Caki2 (cell line): ENCODE measurements around the gene IGF2R. TPM values are rescaled to one million over a fixed set of nuclear protein-coding genes. Genes with fewer than 3 reads are reported as not detected.

Source experiments
- DNase-seq: peaks from one replicate; pipeline ENCODE4 v3.0.0-alpha.2; 2015; ENCODE audit warnings: low read depth
- in situ Hi-C: cut with HindIII; loops from 2 replicates; pipeline ENCODE4 v1.10.0; 2016; ENCODE audit warnings: low sequenced_read_pairs, low pct_unique_long_range_greater_than_20kb, mixed read lengths
- total RNA-seq: library from RNA; depleted of rRNA; stranded (reverse); fragments of >200 nt; shearing (Covaris generic); gene quantifications from 2 replicates; pipeline ENCODE4 v1.2.3, GENCODE V29; 2014; ENCODE audit warnings: low replicate concordance

IGF2R gene
- total RNA-seq, 1 experiment from 2014 or later, result 58.9 TPM

DNA sequence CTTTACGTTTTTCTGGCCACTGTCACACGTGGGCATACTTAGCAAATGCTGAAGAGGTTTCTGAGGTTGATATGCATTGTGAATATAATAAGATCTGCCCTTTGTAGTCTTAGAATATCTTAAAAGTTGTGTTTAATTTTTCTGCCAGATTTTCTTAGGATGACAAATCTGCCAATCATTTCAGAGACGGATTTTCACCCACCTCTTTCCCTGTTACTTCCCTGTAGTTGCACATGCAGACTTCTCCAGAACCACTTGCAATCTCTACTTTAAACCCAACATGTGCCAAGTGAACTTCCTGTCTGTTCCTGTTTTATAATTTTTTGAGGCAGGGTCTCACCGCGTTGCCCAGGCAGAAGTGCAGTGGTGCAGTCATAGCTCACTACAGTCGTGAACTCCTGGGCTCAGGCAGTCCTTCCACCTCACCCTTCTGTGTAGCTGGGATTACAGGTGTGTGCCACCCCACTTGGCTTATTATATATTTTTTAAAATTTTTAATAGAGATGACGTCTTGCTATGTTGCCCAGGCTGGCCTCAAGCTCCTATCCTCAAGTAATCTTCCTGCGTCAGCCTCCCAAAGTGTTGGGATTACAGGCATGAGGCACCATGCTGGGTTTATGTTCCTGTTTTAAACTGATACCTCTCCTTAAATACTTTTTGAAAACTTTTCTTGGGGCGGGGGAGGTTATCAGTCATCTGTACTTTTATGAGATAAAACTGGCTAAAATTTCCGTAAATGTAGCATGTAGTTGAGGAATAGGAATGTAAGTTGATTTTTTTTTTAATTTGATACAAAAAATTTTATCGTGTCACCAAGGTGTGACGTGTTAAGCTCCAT lies 2.7 kb downstream of the IGF2R start:
- no peak for DNase-seq
- in situ Hi-C loops, result no loop called here

DNA sequence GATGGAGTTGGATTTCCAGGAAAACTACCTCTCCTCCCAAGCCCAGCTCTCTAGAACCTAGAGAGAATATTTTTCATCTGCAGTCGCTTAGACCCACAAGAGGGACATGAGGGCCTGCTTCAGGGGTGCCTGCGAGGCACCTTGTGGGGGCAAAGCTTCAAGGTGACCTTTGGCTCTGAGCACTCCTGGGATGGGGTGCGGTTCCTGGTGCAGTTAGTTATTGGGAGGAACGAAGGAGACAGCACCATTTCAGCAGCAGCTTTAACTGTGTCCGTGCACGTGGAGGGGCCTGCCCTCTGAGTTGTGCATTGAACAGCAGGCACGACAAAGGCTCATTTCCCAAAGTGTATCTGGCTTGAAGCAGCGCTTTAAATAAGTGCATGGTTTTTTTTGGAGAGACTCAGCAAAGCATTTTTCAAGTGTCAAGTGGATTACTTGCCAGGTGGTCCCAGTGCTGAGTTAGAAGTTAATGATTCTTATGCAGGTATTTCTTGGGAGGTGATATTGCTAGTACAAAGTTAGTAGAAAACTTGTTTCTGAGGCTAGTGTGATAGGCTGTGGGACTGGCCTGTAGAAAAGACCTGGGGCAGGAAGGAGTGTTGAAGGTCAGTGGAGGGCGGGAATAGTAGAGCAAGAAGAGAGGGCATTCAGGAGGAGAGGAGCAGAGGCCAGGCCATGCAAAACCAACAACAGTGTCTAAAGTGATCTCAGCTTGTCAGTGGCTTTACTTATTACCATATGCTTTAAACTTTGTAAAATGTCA lies 3.8 kb downstream of the IGF2R start:
- DNase-seq, result no peak
- in situ Hi-C loops, result no loop called here

DNA sequence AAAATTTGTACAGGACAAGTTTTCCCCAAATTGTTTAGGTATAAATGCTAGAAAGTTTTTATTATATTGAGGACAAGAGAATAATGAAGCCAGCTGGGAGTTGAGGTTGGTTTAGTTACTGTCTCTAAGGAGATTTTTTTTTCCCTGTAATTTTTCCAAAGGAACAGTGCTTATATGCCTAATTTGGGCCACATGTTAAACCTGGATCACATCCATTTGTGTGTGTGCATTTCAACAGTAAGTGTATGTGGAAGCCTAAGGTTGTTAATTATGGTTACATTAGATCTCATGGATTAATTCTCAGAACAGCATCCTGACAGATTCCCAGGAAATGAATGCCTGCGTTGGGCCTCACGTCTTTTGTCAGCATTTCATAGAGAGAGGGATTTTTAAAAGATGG lies 4.5 kb downstream of the IGF2R start:
- no peak for DNase-seq
- in situ Hi-C loops, result no loop called here

DNA sequence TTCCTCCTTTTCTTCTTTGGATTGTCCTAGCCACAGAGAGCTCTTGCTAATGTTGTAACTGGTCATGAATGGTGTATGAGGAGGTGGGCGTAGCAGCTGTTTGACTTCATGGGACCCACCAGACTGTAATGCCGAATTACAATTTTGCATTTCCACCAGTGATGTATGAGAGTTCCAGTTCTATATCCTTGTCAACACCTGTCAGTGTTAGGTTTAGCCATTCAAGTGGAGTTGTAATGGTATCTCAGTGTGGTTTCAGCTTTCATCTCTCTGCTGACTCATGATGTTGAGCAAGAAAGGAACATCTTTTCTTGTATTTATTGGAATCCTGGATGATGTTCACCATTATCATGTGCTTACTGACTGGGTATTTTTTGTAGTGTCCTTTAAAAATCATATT lies 5.1 kb downstream of the IGF2R start:
- in situ Hi-C loops, result no loop called here
- peak; percentile 48 for DNase-seq

DNA sequence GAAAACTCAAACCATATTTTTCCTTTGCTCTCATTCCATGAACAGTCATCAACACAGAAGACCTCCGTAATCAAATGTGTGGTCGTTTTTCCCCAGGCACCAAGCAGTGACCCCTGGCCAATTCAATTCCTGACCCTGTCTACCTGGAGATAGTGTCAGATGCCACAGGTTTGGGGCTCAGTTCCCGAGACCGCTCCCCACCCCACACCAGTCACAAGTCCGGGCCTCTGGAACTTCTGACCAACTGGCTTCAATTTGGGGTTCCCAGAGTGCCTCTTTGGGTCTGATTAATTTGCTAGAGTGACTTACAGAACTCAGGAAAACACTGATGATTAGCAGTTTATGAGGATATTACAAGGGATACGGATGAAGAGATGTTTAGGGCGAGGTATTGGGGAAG lies 6.0 kb downstream of the IGF2R start:
- in situ Hi-C loops, result no loop called here
- DNase-seq, result no peak

DNA sequence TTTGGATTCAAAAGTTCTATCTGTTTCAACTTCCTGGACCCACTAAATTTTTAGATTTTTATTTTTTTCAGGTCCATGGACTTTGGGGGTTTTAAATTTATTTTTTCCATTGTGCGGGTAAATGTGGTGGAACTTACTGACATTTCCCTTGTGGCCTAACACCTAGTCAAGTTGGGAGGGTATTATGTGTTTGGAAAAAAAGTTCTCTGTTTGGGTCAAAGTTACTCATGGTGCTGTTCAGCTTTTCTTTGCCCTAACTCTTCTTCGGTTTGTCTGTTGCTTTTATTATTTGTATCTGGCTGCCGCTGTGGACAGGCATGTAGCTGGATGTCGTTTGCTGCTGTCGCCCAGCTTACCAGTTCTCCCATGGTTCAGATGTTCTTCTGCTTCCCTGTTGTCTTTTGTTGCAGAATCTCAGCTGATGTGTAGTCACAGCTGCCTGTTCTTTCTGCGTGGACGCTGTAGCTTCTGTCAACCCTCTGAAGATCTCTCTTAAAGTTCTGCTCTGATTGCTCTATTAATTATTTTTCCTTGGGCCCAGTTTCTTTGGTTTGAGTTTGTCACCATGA lies 7.9 kb downstream of the IGF2R start:
- no peak for DNase-seq
- in situ Hi-C loops, result no loop called here

DNA sequence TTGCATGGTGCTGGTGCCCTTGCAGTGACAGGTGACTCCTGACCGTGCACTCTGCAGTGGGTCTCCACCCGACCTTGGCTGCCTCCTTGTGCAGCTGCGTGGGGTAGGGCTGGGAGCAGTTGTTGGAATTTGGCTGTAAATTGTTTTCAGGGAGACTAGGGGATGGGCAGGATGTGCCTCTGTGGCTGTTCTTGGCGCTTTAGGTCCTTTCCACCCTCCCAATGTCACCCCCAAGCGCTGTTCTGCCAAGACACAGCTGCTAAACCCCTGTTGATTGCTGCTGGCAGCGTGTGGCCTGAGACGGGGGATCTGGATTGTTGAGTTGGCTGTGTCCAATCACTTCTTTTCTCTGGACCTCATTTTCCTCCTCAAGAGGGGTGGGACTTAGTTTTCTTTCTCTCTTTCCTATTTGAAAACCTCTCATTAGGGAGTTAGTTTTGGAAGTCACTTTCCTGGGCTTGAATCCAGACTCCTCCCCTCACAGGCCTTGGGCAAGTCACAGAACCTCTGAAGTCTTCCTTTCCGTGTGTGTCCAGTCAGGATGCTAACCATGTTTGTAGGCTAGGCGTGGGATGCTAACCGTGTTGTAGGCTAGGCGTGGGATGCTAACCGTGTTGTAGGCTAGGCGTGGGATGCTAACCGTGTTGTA lies 8.5 kb downstream of the IGF2R start:
- in situ Hi-C loops, result no loop called here
- DNase-seq, result peak; percentile 23

DNA sequence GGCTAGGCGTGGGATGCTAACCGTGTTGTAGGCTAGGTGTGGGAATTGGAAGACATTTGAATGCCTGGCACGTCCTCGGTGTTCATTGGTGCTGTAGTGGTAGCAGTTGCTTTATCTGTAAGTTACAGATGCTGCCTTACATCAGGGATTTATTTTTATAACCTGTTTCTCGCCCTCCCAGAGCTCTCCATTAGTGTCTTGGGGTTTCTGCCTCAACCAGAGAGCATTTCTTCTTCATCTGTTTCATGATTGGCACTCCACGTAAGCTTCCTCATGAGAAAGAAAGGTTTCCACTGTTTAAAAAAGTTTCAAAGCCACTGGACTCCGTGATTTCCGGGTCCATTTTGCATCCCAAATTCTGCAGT lies 9.0 kb downstream of the IGF2R start:
- in situ Hi-C loops, result no loop called here
- no peak for DNase-seq

DNA sequence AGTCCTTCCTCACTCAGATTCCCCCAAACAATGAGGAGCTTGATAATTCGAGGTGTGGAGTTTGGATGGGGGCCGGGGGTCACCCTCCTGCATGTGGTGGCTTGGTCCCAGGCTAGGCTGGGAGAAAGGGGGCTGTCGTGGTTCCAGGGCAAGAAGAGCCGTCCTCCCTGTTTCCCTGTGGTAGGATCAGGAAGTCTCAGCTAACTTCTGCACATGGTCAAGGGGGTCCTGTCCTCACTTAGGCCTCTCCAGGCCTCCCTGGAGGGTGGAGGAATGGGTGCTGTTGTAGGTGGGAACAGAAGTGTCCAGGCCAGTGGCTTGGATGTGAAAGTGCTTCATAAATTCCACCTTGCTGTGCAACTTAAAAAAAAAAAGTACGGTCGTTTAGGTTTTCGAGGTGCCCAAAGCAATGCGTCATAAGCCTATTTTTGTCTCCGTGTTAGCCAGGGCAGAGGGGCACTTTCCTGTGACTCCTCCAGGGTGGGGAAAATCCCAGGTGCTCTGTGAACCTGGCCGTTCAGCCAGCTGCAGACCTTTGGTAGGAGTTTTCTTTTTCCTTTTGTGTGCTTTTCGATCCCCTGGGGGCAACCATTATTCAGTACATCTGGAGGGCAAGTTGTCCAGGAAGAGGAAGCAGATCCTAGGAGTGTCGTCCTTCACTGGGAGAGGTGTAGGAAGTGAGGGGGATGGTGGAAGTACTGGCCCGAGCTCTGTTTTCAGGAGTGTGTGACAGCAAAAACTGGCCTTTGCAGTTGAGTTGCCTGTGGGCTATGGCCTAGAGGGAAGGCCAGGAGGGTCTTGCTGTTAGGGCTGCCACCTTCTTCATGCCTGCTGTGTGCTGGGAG lies 9.6 kb downstream of the IGF2R start:
- in situ Hi-C loops, result no loop called here
- no peak for DNase-seq

DNA sequence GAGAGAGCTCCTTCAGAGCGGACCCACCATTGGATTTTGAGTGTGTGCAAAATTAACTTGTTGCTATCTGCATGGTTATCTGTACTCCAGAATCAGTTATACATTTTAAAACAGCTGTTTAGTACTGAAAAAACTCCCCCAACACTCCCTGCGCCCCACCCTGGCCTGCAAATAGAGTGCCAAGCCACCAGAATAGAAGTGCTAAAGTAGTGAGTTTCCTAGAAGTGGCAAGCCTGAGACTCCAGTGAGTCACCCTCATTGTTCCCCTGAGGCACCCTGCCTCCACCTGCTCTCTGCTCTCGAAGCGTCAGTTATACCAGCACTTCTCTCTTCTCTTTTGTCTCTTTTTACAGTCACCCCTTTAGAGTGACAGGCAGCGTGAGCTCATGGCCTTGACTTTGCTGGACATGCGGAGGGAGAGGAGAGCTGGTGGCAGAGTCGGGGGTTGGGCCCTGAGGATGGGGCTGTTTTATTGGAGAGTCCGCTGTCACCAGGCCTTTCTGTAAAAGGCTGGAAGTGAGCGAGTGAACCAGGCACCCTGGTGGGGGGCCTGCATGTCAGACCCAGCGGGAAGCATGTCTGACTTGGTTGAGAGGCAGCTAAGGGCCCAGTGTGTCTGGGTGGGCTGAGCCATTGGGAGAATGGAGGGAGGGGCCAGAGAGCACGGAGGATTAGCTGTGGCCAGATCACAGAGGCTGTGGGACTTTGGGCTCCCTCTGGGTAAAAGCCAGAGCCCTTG lies 10.4 kb downstream of the IGF2R start:
- no peak for DNase-seq
- in situ Hi-C loops, result no loop called here

DNA sequence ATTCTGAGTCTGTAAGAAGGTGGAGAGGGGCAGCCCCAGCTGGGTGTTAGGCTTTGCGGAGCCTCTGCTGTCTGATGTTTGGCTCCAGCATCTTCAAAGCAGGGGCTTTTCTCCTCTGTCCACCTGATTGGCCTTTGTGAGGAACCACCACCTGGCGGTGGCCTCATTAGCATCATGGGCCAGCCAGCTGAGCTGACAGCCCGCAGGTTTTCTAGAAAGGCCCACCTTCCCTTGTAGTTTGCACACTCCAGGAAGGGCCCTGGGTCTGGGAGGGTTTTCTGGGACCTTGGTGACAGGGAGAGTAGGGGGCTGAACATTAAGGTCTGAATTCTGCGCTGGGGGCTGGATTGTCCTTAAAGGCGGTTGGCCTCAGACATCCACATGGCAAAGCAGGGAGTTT lies 11.6 kb downstream of the IGF2R start:
- no peak for DNase-seq
- in situ Hi-C loops, result no loop called here

DNA sequence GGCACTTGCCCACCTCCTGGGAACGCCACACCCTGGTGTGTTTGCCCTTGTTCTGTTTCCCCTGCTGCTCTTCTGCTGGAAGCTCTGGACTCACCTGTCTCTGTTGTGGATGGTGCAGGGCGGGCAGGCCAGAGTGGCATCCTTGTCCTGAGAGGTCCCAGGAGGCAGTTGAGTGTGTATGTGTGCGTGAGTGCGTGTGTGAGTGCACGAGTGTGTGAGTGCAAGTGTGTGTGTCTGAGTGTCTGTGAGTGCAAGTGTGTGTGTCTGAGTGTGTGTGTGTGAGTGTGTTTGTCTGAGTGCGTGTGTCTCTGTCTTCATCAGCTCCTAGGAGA lies 12.2 kb downstream of the IGF2R start:
- in situ Hi-C loops, result no loop called here
- DNase-seq, result no peak

DNA sequence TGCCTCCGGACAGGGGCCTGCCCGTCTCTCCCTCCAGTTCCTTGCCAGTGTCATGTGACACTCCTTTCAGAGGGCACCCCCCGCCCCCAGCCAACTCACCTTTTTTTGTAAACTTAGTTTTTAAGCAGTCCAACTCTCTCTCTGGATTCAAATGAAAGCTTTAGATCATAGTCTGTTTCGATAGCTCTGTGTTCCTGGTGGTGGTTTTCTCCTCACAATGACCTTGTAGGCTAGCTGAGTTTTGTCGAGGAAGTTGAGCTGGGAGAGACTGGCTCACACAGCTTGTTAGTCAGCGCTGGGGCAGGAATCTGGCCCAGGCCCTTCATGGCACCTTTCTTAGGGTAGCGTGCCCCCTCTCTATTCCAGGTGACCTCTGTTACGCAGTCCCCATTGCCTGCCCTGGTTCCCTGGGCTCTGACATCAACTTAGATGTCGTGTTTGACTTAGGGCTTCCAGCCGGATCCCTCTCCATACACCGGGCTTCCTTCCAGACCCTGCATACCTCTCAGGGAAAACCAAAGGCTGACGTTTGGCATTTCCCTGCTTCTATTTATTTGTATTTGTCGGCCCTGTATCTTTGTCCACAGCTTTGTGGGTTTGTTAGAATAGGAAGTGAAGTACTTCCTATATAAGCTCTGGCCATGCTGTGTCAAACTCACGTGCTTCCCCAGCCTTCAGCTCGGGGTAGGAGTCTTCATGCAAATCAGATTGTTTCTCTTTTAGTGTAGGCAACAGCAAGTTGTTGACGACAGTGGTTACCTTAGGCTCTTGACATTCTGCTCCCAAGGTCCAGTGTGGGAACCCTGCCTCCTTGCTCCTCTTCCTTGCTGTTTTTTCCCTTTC lies 12.7 kb downstream of the IGF2R start:
- in situ Hi-C loops, result no loop called here

DNA sequence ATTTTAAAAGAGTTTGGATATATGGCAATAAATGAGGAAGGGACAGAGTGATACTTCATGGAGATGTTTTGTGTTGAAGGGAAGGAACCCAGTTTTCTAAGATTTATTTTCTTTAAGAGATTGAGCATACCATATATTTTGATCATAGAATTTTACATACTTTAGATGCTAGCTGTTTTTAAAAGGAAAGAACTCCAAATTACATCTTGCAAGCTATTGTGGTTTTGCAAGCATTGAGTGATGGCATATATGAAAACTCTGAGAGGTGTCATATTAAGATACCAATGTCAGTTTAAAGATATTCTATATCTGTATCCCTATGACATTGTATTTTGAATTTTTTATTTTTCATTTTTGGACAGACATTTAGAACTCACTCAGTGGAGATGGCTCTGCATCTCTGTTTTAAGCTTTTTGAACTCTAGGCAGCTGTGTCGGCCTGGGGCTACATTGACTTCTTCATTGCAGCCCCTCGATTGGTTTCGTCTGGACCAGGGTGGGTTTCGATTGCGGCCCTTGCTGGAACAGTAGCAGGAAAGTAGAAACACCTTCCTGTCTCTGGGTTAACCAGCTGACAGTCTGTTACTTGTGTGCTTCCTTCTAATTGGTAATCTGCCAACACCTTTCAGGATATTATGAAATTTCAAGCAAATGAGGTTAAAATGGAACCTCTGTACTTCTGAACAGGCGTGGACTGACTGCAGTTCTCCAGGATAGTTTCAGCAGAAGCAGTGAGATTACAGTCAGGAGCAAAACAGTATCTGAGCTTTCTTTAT lies 14.0 kb downstream of the IGF2R start:
- in situ Hi-C loops, result no loop called here
- no peak for DNase-seq

More for the DNA sequence above, 12.7 kb downstream of the IGF2R start:
- DNase-seq, result no peak

DNA sequence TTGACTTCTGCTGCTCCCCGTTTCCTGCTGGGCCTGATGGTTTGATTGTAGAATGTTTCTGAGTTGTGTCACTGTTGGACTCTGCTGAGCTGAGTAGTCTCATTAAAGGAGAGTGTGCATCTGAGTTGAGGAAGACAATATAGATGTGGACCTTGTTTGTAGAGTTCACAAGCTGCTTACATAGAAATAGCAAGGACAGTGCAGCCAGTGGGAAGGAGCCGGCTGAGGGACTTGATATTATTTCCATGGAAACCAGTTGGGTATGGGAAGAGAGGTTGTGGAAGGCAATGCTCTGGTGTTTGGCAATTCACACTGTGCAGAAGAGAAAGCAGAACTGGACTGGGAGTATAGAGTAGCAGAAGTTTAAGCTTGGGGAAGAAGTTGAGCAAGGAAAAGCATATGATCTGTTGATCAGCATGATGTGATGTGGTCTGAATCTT lies 14.8 kb downstream of the IGF2R start:
- in situ Hi-C loops, result no loop called here
- DNase-seq, result no peak

DNA sequence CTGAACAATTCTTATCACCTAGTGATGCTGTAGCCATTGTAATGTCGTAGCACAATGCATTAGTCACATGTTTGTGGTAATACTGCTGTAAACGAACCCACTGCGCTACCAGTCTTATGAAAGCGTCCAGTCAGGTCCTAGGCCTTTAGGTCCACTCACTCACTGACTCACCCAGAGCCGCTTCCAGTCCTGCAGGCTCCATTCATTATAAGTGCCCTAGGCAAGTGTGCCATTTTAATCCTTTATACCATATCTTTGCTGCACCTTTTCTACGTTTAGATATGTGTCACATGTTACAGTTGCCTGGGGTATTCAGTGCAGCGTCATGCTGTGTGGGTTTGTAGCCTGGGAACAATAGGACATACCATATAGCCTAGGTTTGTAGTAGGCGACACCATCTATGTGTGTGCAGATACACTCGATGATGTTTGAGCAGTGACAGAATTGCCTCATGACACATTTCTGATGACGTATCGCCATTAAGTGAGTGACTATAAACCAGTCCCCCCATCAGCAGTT lies 15.4 kb downstream of the IGF2R start:
- DNase-seq, result no peak
- in situ Hi-C loops, result no loop called here
